Prostate gland (tissue), 2 donors: ENCODE measurements around the gene MTMR3. TPM values are rescaled to one million over a fixed set of nuclear protein-coding genes. Genes with fewer than 3 reads are reported as not detected.
A peak's percentile ranks its signal among the peaks of the same experiment; 100 is the strongest.

Source experiments
- DNase-seq: peaks from one replicate; pipeline ENCODE4 v3.0.0-alpha.2; 2019; ENCODE audit warnings: low spot score
- H3K27ac ChIP-seq, 2 donors: fragments of 200-600 bp; sonication (generic); 2 replicates each; pipeline ENCODE4 v1.5.1; 2017 to 2019
- H3K27me3 ChIP-seq: fragments of 200-600 bp; sonication (generic); replicated peaks from 2 replicates; pipeline ENCODE4 v1.5.1; 2019; ENCODE audit not compliant: insufficient read depth
- H3K36me3 ChIP-seq, 2 donors: fragments of 200-600 bp; sonication (generic); 1 replicate in 1 of 2; 2 replicates in 1 of 2; pipeline versions ENCODE4 v1.5.1 to v1.8.1; 2017 to 2019
- H3K4me1 ChIP-seq: fragments of 200-600 bp; sonication (generic); replicated peaks from 2 replicates; pipeline ENCODE4 v1.5.1; 2019
- H3K4me3 ChIP-seq, 2 donors: fragments of 200-600 bp; sonication (generic); 2 replicates each; pipeline ENCODE4 v1.5.1; 2017 to 2019
- H3K9me3 ChIP-seq: fragments of 200-600 bp; sonication (generic); 2 replicates; pipeline ENCODE4 v1.5.1; 2017
- POLR2A ChIP-seq: fragments of 450-650 bp; IDR thresholded peaks from one replicate; pipeline ENCODE4 v1.6.1; 2016; ENCODE audit warnings: antibody characterized with exemption, mild to moderate bottlenecking
- POLR2AphosphoS5 ChIP-seq: sonication (generic); formaldehyde crosslinking; IDR thresholded peaks from one replicate; pipeline ENCODE4 v1.6.1; 2017; ENCODE audit warnings: antibody characterized with exemption
- WGBS: methylation state at CpG from one replicate; pipeline ENCODE4 v1.1.5; 2018; 5-methylcytosine and 5-hydroxymethylcytosine counted together
- intact Hi-C: fragments of 100-400 bp; cut with DNase I; formaldehyde crosslinking; loops from one replicate; pipeline ENCODE4 v1.14.2; 2022
- total RNA-seq, 2 donors: library from RNA; depleted of rRNA; stranded (reverse); fragments of >200 nt; gene quantifications; one replicate each; pipeline ENCODE4 v1.1.0, GENCODE V29; 2016
- TF ChIP-seq, protein P1 (sequence below), 4 experiments: fragments of 200-600 bp in 2 of 4; fragments of 450-650 bp in 2 of 4; sonication (generic) in 2 of 4; IDR thresholded peaks; 1 replicate in 3 of 4; 2 replicates in 1 of 4; pipeline ENCODE4 v1.5.1; 2016 to 2019; ENCODE audit warnings: antibody characterized with exemption in 4 of 4, mild to moderate bottlenecking in 2 of 4, moderate library complexity in 2 of 4

The MTMR3 gene
- total RNA-seq, 2 donors from 2014 or later: 37.9 to 93.7 TPM

- H3K4me3 ChIP-seq: no peak overlapping the region
- WGBS: 81% methylated on average over 2 of the region's 2 CpGs
- no peaks in the 10 kb centered on the region for H3K27me3 ChIP-seq
- no peak for DNase-seq
- H3K36me3 ChIP-seq: no peaks in the 10 kb centered on the region
- no peaks in the 10 kb centered on the region for H3K9me3 ChIP-seq
- TF ChIP-seq POLR2AphosphoS5 (no peak), POLR2A (no peak)
- TF ChIP-seq, protein P1, sequence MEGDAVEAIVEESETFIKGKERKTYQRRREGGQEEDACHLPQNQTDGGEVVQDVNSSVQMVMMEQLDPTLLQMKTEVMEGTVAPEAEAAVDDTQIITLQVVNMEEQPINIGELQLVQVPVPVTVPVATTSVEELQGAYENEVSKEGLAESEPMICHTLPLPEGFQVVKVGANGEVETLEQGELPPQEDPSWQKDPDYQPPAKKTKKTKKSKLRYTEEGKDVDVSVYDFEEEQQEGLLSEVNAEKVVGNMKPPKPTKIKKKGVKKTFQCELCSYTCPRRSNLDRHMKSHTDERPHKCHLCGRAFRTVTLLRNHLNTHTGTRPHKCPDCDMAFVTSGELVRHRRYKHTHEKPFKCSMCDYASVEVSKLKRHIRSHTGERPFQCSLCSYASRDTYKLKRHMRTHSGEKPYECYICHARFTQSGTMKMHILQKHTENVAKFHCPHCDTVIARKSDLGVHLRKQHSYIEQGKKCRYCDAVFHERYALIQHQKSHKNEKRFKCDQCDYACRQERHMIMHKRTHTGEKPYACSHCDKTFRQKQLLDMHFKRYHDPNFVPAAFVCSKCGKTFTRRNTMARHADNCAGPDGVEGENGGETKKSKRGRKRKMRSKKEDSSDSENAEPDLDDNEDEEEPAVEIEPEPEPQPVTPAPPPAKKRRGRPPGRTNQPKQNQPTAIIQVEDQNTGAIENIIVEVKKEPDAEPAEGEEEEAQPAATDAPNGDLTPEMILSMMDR (IDR thresholded peaks at IDR 0.05): no peak
- intact Hi-C loops: no loop called here
- H3K4me1 ChIP-seq: peaks cover 12% of the 10 kb centered on the region
- H3K27ac ChIP-seq: no peak overlapping the region
Measured at GRCh38 chr22:29934596-29934995, 51.6 kb downstream of the MTMR3 start.

DNA sequence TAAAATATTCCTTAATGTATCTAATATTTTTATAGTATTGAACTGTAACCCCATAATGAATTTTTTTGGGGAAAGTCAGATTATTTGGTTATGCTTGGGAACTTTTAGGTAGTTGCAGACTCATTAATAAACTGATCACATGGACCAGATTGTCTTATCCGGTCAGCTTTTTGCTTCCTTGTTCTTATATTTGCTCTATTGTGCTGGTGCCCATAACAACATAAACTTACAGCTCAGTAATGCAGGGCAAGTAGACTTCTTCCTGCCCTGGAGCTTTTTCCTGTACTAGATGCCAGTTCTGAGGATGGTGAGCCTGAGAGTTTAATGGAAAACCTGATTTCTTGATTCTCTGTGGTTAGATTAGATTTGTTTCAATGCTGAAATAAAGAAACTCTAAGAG is 53.2 kb downstream of the MTMR3 start:
- H3K4me3 ChIP-seq: no peak overlapping the region
- DNase-seq: peak; percentile 6
- H3K4me1 ChIP-seq: peaks cover 12% of the 10 kb centered on the region
- no peaks in the 10 kb centered on the region for H3K9me3 ChIP-seq
- no peak for TF ChIP-seq POLR2A
- TF ChIP-seq, protein P1 (IDR thresholded peaks at IDR 0.05): no peak
- TF ChIP-seq POLR2AphosphoS5: no peak
- no peaks in the 10 kb centered on the region for H3K36me3 ChIP-seq
- no peaks in the 10 kb centered on the region for H3K27me3 ChIP-seq
- H3K27ac ChIP-seq: no peak overlapping the region
- intact Hi-C loops: no loop called here
- 44% methylated on average over 1 of the region's 1 CpG for WGBS

GRCh38 chr22:29937940-29938693 is 55.1 kb downstream of the MTMR3 start:
- Histone ChIP-seq H3K4me1 (peaks cover 12% of the 10 kb centered on the region), H3K27ac (no peak overlapping the region), H3K36me3 (no peaks in the 10 kb centered on the region), H3K27me3 (no peaks in the 10 kb centered on the region), H3K4me3 (no peak overlapping the region), H3K9me3 (no peaks in the 10 kb centered on the region)
- no peak for DNase-seq
- intact Hi-C loops: no loop called here
- TF ChIP-seq POLR2AphosphoS5: no peak
- WGBS: 94% methylated on average over 7 of the region's 7 CpGs

GRCh38 chr22:29940526-29940925 is 57.6 kb downstream of the MTMR3 start:
- DNase-seq: no peak
- H3K27ac ChIP-seq: no peak overlapping the region
- H3K9me3 ChIP-seq: no peaks in the 10 kb centered on the region
- no peaks in the 10 kb centered on the region for H3K36me3 ChIP-seq
- 94% methylated on average over 2 of the region's 2 CpGs for WGBS
- intact Hi-C loops: no loop called here
- TF ChIP-seq, protein P1 (IDR thresholded peaks at IDR 0.05): no peak
- TF ChIP-seq POLR2A (no peak), POLR2AphosphoS5 (no peak)
- no peaks in the 10 kb centered on the region for H3K27me3 ChIP-seq
- no peak overlapping the region for H3K4me3 ChIP-seq
- peaks cover 7% of the 10 kb centered on the region for H3K4me1 ChIP-seq

GRCh38 chr22:29944339-29944738 is 61.4 kb downstream of the MTMR3 start:
- TF ChIP-seq, protein P1 (IDR thresholded peaks at IDR 0.05): no peak
- no peak for TF ChIP-seq POLR2A
- no peak for TF ChIP-seq POLR2AphosphoS5
- no peaks in the 10 kb centered on the region for H3K4me1 ChIP-seq
- no peak overlapping the region for H3K27ac ChIP-seq
- intact Hi-C loops: no loop called here
- no peaks in the 10 kb centered on the region for H3K27me3 ChIP-seq
- no peak overlapping the region for H3K4me3 ChIP-seq
- DNase-seq: no peak
- H3K36me3 ChIP-seq: no peaks in the 10 kb centered on the region
- no peaks in the 10 kb centered on the region for H3K9me3 ChIP-seq
- 65% methylated on average over 2 of the region's 2 CpGs for WGBS
